Measurements from ENCODE around the gene IGFBP4.

IGFBP4 gene

GRCh38 chr17:40472733-40473452, 29.6 kb downstream of the IGFBP4 start:
- no peak for DNase-seq

- no peak for DNase-seq
These were observed 30.5 kb downstream of the IGFBP4 start for GRCh38 chr17:40473573-40474365.

- no peak for DNase-seq
These were observed 31.3 kb downstream of the IGFBP4 start for GRCh38 chr17:40474419-40475002.

- no peak for DNase-seq
These were observed 32.1 kb downstream of the IGFBP4 start for GRCh38 chr17:40475234-40475908.

- no peak for DNase-seq
These were observed 34.5 kb downstream of the IGFBP4 start for GRCh38 chr17:40477796-40478195.

- DNase-seq: no peak
These were observed 35.2 kb downstream of the IGFBP4 start for GRCh38 chr17:40478486-40478885.

GRCh38 chr17:40479754-40480480, 36.7 kb downstream of the IGFBP4 start:
- peak; percentile 22 for DNase-seq

GRCh38 chr17:40480501-40481003, 37.3 kb downstream of the IGFBP4 start:
- peak; percentile 93 for DNase-seq

- no peak for DNase-seq
These were observed 37.9 kb downstream of the IGFBP4 start for GRCh38 chr17:40481106-40481505.

- no peak for DNase-seq
These were observed 39.5 kb downstream of the IGFBP4 start for GRCh38 chr17:40482722-40483121.

GRCh38 chr17:40483679-40484078, 40.4 kb downstream of the IGFBP4 start:
- no peak for DNase-seq

GRCh38 chr17:40484285-40484972, 41.2 kb downstream of the IGFBP4 start:
- no peak for DNase-seq

- DNase-seq: no peak
These were observed 41.8 kb downstream of the IGFBP4 start for GRCh38 chr17:40484973-40485530.

GRCh38 chr17:40485851-40486521, 42.7 kb downstream of the IGFBP4 start:
- peak; percentile 52 for DNase-seq

- no peak for DNase-seq
These were observed 43.5 kb downstream of the IGFBP4 start for GRCh38 chr17:40486522-40487370.

- no peak for DNase-seq
These were observed 44.2 kb downstream of the IGFBP4 start for GRCh38 chr17:40487371-40488020.

GRCh38 chr17:40490289-40490853, 47.1 kb downstream of the IGFBP4 start:
- peak; percentile 41 for DNase-seq

GRCh38 chr17:40490982-40491381, 47.7 kb downstream of the IGFBP4 start:
- no peak for DNase-seq

- no peak for DNase-seq
These were observed 48.2 kb downstream of the IGFBP4 start for GRCh38 chr17:40491486-40491885.

Measured in activated CD4-positive, alpha-beta T cell treated with anti-CD3 and anti-CD28 coated beads for 48 hours (primary cell).